ENCODE results near the gene CTNND1.

GRCh38 chr11:57868491-57868890 lies 106.9 kb downstream of the CTNND1 start:
- TF ChIP-seq CTCF (IDR thresholded peaks at IDR 0.05) (no peak), EZH2 (IDR thresholded peaks at IDR 0.05) (no peak), EZH2phosphoT487 (IDR thresholded peaks at IDR 0.05) (no peak)
